GM12865 (cell line): ENCODE results near the gene UBE2J2.

ENCODE experiments used
- DNase-seq: peaks from one replicate; pipeline ENCODE4 v3.0.0; 2010; ENCODE audit warnings: low read depth
- H3K4me3 ChIP-seq: 2 replicates; pipeline ENCODE4 v1.5.1; 2011; ENCODE audit warnings: mild to moderate bottlenecking, low read depth, low read length, control low read depth
- CTCF ChIP-seq: IDR thresholded peaks from 2 replicates; pipeline ENCODE4 v1.5.1; 2011; ENCODE audit warnings: low read length, control low read depth, low read depth, inconsistent platforms; ENCODE audit not compliant: insufficient read depth; ENCODE audit errors: missing control alignments

Gene UBE2J2

GRCh38 chr1:1213345-1214265, 60.0 kb downstream of the UBE2J2 start, which contains the start of gene TNFRSF4:
TSS of gene TNFRSF4 (minus strand) at chr1:1214153. CDS start at chr1:1214127, 26 bp downstream.
- TF ChIP-seq CTCF = no peak

GRCh38 chr1:1212780-1213344, 60.8 kb downstream of the UBE2J2 start:
- no peak for TF ChIP-seq CTCF
- no peak overlapping the region for H3K4me3 ChIP-seq
- DNase-seq = no peak

More at GRCh38 chr1:1213345-1214265, 60.0 kb downstream of the UBE2J2 start, which contains the start of gene TNFRSF4:
- H3K4me3 ChIP-seq = no peak within 1 kb of the TSS
- DNase-seq = no peak

GRCh38 chr1:1211541-1212441, 61.9 kb downstream of the UBE2J2 start:
- DNase-seq = no peak
- no peak for TF ChIP-seq CTCF
- no peak overlapping the region for H3K4me3 ChIP-seq

GRCh38 chr1:1210726-1211540, 62.7 kb downstream of the UBE2J2 start:
- TF ChIP-seq CTCF = no peak
- no peak overlapping the region for H3K4me3 ChIP-seq
- no peak for DNase-seq

GRCh38 chr1:1208713-1209433, 64.8 kb downstream of the UBE2J2 start:
- DNase-seq = no peak

More at GRCh38 chr1:1208713-1209433, 64.8 kb downstream of the UBE2J2 start:
- no peak overlapping the region for H3K4me3 ChIP-seq
- no peak for TF ChIP-seq CTCF
